Upper lobe of right lung (tissue), 1 donor: ENCODE measurements around the gene DGKQ. TPM values are rescaled to one million over a fixed set of nuclear protein-coding genes. Genes with fewer than 3 reads are reported as not detected.

ENCODE experiments used
- ATAC-seq: fragments of 200-7000 bp; cut with Tn5 transposase; one replicate; pipeline ENCODE4 v1.9.1; 2020; ENCODE audit warnings: mild to moderate bottlenecking, moderate library complexity
- DNase-seq: peaks from one replicate; pipeline ENCODE4 v3.0.0-alpha.2; 2020
- H3K27ac ChIP-seq: fragments of 200-600 bp; one replicate; pipeline ENCODE4 v1.8.0; 2022
- H3K27me3 ChIP-seq: fragments of 200-600 bp; one replicate; pipeline ENCODE4 v1.8.0; 2022; ENCODE audit warnings: mild to moderate bottlenecking
- H3K36me3 ChIP-seq: fragments of 200-600 bp; one replicate; pipeline ENCODE4 v1.8.0; 2022
- H3K4me1 ChIP-seq: fragments of 200-600 bp; one replicate; pipeline ENCODE4 v1.8.0; 2022
- H3K4me3 ChIP-seq: fragments of 200-600 bp; one replicate; pipeline ENCODE4 v1.8.0; 2022; ENCODE audit warnings: mild to moderate bottlenecking
- H3K9me3 ChIP-seq: fragments of 200-600 bp; one replicate; pipeline ENCODE4 v1.8.0; 2022
- CTCF ChIP-seq: fragments of 200-600 bp; IDR thresholded peaks from one replicate; pipeline ENCODE4 v1.8.0; 2022; ENCODE audit warnings: antibody characterized with exemption
- intact Hi-C: fragments of 100-400 bp; cut with DNase I; formaldehyde crosslinking; loops from one replicate; pipeline ENCODE4 v1.11.0; 2022
- total RNA-seq: library from RNA; stranded (reverse); fragmentation: NEBNext Ultra II Directional; extraction: Animal tissue kit (Norgen Biotek cat#: 25700); gene quantifications from one replicate; pipeline ENCODE4 v1.2.1, GENCODE V29; 2021
- donor health status: DM: no; HTN: yes; CAD: no; lungs with severe emphysema.

The DGKQ gene
- total RNA-seq, 1 donor from 2014 or later: 19.1 TPM

GRCh38 chr4:974668-975067 is 1.3 kb upstream of the DGKQ start:
- ATAC-seq (no peak), DNase-seq (no peak)
- no peak for TF ChIP-seq CTCF
- no peak overlapping the region for H3K27ac ChIP-seq
- intact Hi-C loops: no loop called here
- H3K36me3 ChIP-seq: no peaks in the 10 kb centered on the region
- no peaks in the 10 kb centered on the region for H3K27me3 ChIP-seq
- peaks cover 13% of the 10 kb centered on the region for H3K4me1 ChIP-seq
- no peak overlapping the region for H3K4me3 ChIP-seq
- no peaks in the 10 kb centered on the region for H3K9me3 ChIP-seq

GRCh38 chr4:972651-973424 is 531 bp downstream of the DGKQ start:
- Histone ChIP-seq H3K4me1 (peaks cover 13% of the 10 kb centered on the region), H3K9me3 (no peaks in the 10 kb centered on the region), H3K36me3 (no peaks in the 10 kb centered on the region), H3K4me3 (peak overlapping the region; percentile 79), H3K27me3 (no peaks in the 10 kb centered on the region), H3K27ac (peak overlapping the region; percentile 18)
- intact Hi-C loops: no loop called here
- TF ChIP-seq CTCF: no peak
- DNase-seq: peak; percentile 81
- peak; percentile 37 for ATAC-seq

- Histone ChIP-seq H3K27me3 (no peaks in the 10 kb centered on the region), H3K27ac (no peak overlapping the region), H3K36me3 (no peaks in the 10 kb centered on the region), H3K9me3 (no peaks in the 10 kb centered on the region), H3K4me1 (peaks cover 13% of the 10 kb centered on the region), H3K4me3 (peak overlapping the region; percentile 79)
- TF ChIP-seq CTCF: no peak
- ATAC-seq (no peak), DNase-seq (no peak)
- intact Hi-C loops: no loop called here
Observed at GRCh38 chr4:971666-972500, 1.5 kb downstream of the DGKQ start.

- no peak for TF ChIP-seq CTCF
Observed at GRCh38 chr4:970854-971520, 2.4 kb downstream of the DGKQ start.

GRCh38 chr4:970046-970745 is 3.2 kb downstream of the DGKQ start:
- no peaks in the 10 kb centered on the region for H3K9me3 ChIP-seq
- DNase-seq (no peak), ATAC-seq (no peak)
- no peak for TF ChIP-seq CTCF
- peaks cover 10% of the 10 kb centered on the region for H3K36me3 ChIP-seq
- H3K4me3 ChIP-seq: no peak overlapping the region
- intact Hi-C loops: no loop called here
- H3K27me3 ChIP-seq: no peaks in the 10 kb centered on the region
- H3K27ac ChIP-seq: no peak overlapping the region
- peaks cover 13% of the 10 kb centered on the region for H3K4me1 ChIP-seq

More at GRCh38 chr4:970854-971520, 2.4 kb downstream of the DGKQ start:
- Histone ChIP-seq H3K27me3 (no peaks in the 10 kb centered on the region), H3K4me3 (no peak overlapping the region), H3K9me3 (no peaks in the 10 kb centered on the region), H3K27ac (no peak overlapping the region), H3K4me1 (peaks cover 13% of the 10 kb centered on the region), H3K36me3 (peaks cover 7% of the 10 kb centered on the region)
- DNase-seq (no peak), ATAC-seq (no peak)
- intact Hi-C loops: no loop called here
